Activated B cell treated with CpG ODN at 0.5 μM for 24 hours (primary cell): ENCODE data around the gene ALAS1. TPM values are rescaled to one million over a fixed set of nuclear protein-coding genes. Genes with fewer than 3 reads are reported as not detected.

Experiments
- ATAC-seq: fragments of 200-7000 bp; cut with Tn5 transposase; one replicate; pipeline ENCODE4 v1.10.0; 2021; ENCODE audit warnings: low read depth, mild to moderate bottlenecking, moderate library complexity
- CTCF ChIA-PET: fragments of 350-600 bp; sonication (Branson Sonifier 250); formaldehyde crosslinking; loops from one replicate; lab custom pipeline; 2021; ENCODE audit warnings: antibody characterized with exemption; lab: Charles Lee
- POLR2A ChIA-PET: fragments of 350-600 bp; sonication (Branson Sonifier 250); formaldehyde crosslinking; loops from one replicate; lab custom pipeline; 2021; ENCODE audit warnings: antibody characterized with exemption; lab: Charles Lee
- DNase-seq: peaks from one replicate; pipeline ENCODE4 v3.0.0; 2022
- H3K27ac Mint-ChIP-seq: one replicate; pipeline ENCODE4 v1.8.0; 2020; ENCODE audit warnings: mixed read lengths
- H3K27me3 Mint-ChIP-seq: one replicate; pipeline ENCODE4 v1.8.0; 2021; ENCODE audit warnings: mixed read lengths
- H3K36me3 Mint-ChIP-seq: one replicate; pipeline ENCODE4 v1.8.0; 2021; ENCODE audit warnings: low read depth, mixed read lengths
- H3K4me1 Mint-ChIP-seq: one replicate; pipeline ENCODE4 v1.8.0; 2021; ENCODE audit warnings: mixed read lengths
- H3K4me3 Mint-ChIP-seq: one replicate; pipeline ENCODE4 v1.8.0; 2020; ENCODE audit warnings: mild to moderate bottlenecking, mixed read lengths
- H3K9me3 Mint-ChIP-seq: one replicate; pipeline ENCODE4 v1.8.0; 2020; ENCODE audit warnings: mixed read lengths
- intact Hi-C: fragments of 100-400 bp; cut with micrococcal nuclease; formaldehyde crosslinking; loops from one replicate; pipeline ENCODE4 v1.15.1; 2024
- total RNA-seq: library from RNA; stranded (reverse); gene quantifications from 2 replicates; pipeline ENCODE4 v1.2.3, GENCODE V29; 2022
- TF ChIP-seq, protein P1 (sequence below): fragments of 200-600 bp; IDR thresholded peaks from one replicate; pipeline ENCODE4 v1.8.0; 2022; ENCODE audit warnings: antibody characterized with exemption, mild to moderate bottlenecking

Gene ALAS1
- total RNA-seq, 1 donor from 2014 or later = 27.6 TPM

DNA sequence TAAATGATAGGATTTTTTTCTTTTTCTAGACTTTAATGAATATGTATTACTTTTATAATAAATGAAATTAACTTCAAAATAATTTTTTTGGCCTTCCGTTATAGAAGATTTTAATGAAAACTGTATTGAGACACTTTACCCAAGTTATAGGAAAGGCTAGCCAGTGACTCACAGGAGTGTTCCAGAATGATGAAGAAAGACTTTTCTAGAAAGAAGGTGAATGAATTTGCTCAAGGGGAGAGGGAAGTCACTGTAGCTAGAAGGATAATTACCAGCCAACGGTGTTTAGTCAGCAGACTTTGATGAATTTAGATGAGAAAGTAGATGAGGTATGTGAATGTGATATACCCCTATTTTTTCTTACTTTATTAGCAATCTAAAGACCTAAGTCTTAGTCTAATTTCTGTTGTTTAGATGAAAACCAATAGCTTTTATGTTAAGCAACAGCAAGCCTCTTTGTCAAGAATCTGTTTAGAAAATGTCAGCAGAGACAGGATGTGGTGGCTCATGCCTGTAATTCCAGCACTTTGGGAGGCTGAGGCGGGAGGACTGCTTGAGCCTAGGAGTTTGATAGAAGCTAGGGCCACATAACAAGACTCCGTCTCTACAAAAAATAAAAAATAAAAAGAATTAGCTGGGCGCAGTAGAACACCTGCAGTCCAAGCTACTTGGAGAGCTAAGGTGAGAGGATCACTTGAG lies 3.2 kb downstream of the ALAS1 start:
- CTCF ChIA-PET = no interaction called here
- no peak overlapping the region for H3K4me3 Mint-ChIP-seq

GRCh38 chr3:52202384-52203077 lies 4.6 kb downstream of the ALAS1 start:
- H3K27ac Mint-ChIP-seq = no peak overlapping the region
- TF ChIP-seq, protein P1, sequence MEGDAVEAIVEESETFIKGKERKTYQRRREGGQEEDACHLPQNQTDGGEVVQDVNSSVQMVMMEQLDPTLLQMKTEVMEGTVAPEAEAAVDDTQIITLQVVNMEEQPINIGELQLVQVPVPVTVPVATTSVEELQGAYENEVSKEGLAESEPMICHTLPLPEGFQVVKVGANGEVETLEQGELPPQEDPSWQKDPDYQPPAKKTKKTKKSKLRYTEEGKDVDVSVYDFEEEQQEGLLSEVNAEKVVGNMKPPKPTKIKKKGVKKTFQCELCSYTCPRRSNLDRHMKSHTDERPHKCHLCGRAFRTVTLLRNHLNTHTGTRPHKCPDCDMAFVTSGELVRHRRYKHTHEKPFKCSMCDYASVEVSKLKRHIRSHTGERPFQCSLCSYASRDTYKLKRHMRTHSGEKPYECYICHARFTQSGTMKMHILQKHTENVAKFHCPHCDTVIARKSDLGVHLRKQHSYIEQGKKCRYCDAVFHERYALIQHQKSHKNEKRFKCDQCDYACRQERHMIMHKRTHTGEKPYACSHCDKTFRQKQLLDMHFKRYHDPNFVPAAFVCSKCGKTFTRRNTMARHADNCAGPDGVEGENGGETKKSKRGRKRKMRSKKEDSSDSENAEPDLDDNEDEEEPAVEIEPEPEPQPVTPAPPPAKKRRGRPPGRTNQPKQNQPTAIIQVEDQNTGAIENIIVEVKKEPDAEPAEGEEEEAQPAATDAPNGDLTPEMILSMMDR = no peak
- peaks cover 78% of the 10 kb centered on the region for H3K36me3 Mint-ChIP-seq
- CTCF ChIA-PET = no interaction called here
- ATAC-seq (no peak), DNase-seq (no peak)
- no peak overlapping the region for H3K4me3 Mint-ChIP-seq
- H3K9me3 Mint-ChIP-seq = no peaks in the 10 kb centered on the region
- H3K27me3 Mint-ChIP-seq = no peaks in the 10 kb centered on the region
- H3K4me1 Mint-ChIP-seq = peaks cover 32% of the 10 kb centered on the region
- intact Hi-C loops = no loop called here
- POLR2A ChIA-PET = no interaction called here

More for the DNA sequence above, 3.2 kb downstream of the ALAS1 start:
- H3K27ac Mint-ChIP-seq = no peak overlapping the region
- H3K27me3 Mint-ChIP-seq = no peaks in the 10 kb centered on the region
- intact Hi-C loops = no loop called here
- no peaks in the 10 kb centered on the region for H3K9me3 Mint-ChIP-seq
- H3K36me3 Mint-ChIP-seq = peaks cover 65% of the 10 kb centered on the region
- H3K4me1 Mint-ChIP-seq = peaks cover 38% of the 10 kb centered on the region
- no peak for ATAC-seq
- DNase-seq = no peak
- POLR2A ChIA-PET = interaction anchor here (0.6 to 1.2 kb wide), 3 partner anchors 8 to 204 kb away, joined by 3 to 5 read pairs (median 3); partner anchors contain the start of gene POC1A
- TF ChIP-seq, protein P1 = no peak

DNA sequence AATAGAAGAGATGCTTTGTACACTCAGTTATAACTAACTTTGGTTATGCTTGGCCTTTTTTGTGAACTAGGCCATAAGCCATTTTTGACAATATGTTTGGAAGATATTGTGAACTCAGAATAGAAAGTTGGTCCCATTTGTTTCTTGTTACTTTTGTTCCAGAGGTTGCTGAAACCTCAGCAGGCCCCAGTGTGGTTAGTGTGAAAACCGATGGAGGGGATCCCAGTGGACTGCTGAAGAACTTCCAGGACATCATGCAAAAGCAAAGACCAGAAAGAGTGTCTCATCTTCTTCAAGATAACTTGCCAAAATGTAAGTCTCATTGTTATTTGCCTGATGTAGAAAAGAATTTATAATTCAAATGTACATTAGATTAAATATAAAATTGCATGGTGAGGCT lies 5.7 kb downstream of the ALAS1 start:
- ATAC-seq = no peak
- Mint-ChIP-seq H3K4me3 (no peak overlapping the region), H3K36me3 (peaks cover 85% of the 10 kb centered on the region), H3K27me3 (no peaks in the 10 kb centered on the region), H3K27ac (no peak overlapping the region), H3K9me3 (no peaks in the 10 kb centered on the region), H3K4me1 (peaks cover 25% of the 10 kb centered on the region)
- no peak for DNase-seq
- TF ChIP-seq, protein P1 = no peak
- CTCF ChIA-PET = no interaction called here
- intact Hi-C loops = no loop called here
- POLR2A ChIA-PET = no interaction called here

GRCh38 chr3:52204337-52205073 lies 6.5 kb downstream of the ALAS1 start:
- intact Hi-C loops = no loop called here
- peaks cover 17% of the 10 kb centered on the region for H3K4me1 Mint-ChIP-seq
- CTCF ChIA-PET = no interaction called here
- H3K36me3 Mint-ChIP-seq = peaks cover 86% of the 10 kb centered on the region
- H3K27ac Mint-ChIP-seq = no peak overlapping the region
- POLR2A ChIA-PET = no interaction called here
- H3K9me3 Mint-ChIP-seq = no peaks in the 10 kb centered on the region
- H3K27me3 Mint-ChIP-seq = no peaks in the 10 kb centered on the region
- no peak for ATAC-seq
- DNase-seq = no peak
- no peak overlapping the region for H3K4me3 Mint-ChIP-seq
- TF ChIP-seq, protein P1 = no peak
